K562 (cell line): ENCODE measurements around the gene LRRC8A. TPM values are rescaled to one million over a fixed set of nuclear protein-coding genes. Genes with fewer than 3 reads are reported as not detected.

Experiments used
- ATAC-seq: fragments of 200-7000 bp; cut with Tn5 transposase; 3 replicates; pipeline ENCODE4 v1.9.1; 2020; ENCODE audit warnings: moderate library complexity
- BruUV-seq: library from RNA; stranded (reverse); fragments of 400-500 nt; replicated peaks from 2 replicates; lab custom pipeline; 2021; lab: Mats Ljungman, UMichigan
- CTCF ChIA-PET: fragments of 300-600 bp; formaldehyde crosslinking; extraction: SDS; loops from one replicate; lab custom pipeline; 2021; ENCODE audit warnings: low intra/inter-chr PET ratio; lab: Yijun Ruan, JAX
- POLR2A ChIA-PET: fragments of 300-600, 350-650 bp; sonication (Branson Sonifier 250); formaldehyde crosslinking; extraction: SDS; loops from one replicate; lab custom pipeline; 2021; ENCODE audit warnings: antibody characterized with exemption, inconsistent platforms; lab: Yijun Ruan, JAX
- DNase-seq, 4 experiments: peaks; one replicate each; pipeline versions ENCODE4 v3.0.0 to v3.0.0-alpha.2; 2011 to 2018; ENCODE audit warnings: low spot score in 3 of 4, mixed read lengths in 3 of 4; ENCODE audit errors: extremely low read depth in 1 of 4
- FAIRE-seq: peaks from 2 replicates; lab custom pipeline; 2011; peaks lifted over from hg19 to GRCh38; lab: Jason Lieb, UNC
- H2AFZ ChIP-seq: 2 replicates; pipeline ENCODE4 v1.6.0; 2011; ENCODE audit warnings: low read depth, low read length, control low read depth, inconsistent platforms
- H3K27ac ChIP-seq: fragments of 200-600 bp; 3 replicates; pipeline ENCODE4 v1.8.0; 2011; ENCODE audit warnings: low read depth, mild to moderate bottlenecking, control low read depth, inconsistent platforms, low read length, moderate library complexity, mixed read lengths; ENCODE audit errors: extremely low read depth
- H3K27me3 ChIP-seq, 2 experiments: fragments of 300-600 bp in 1 of 2; 2 replicates in 1 of 2; 3 replicates in 1 of 2; pipeline versions ENCODE4 v1.6.0 to v1.8.0; 2011; ENCODE audit warnings: inconsistent platforms in 2 of 2, low read length in 2 of 2, mild to moderate bottlenecking in 1 of 2, mixed read lengths in 1 of 2, moderate library complexity in 1 of 2; ENCODE audit not compliant: control insufficient read depth in 2 of 2, insufficient read depth in 2 of 2
- H3K36me3 ChIP-seq: fragments of 300-600 bp; 3 replicates; pipeline ENCODE4 v1.8.0; 2011; ENCODE audit warnings: mild to moderate bottlenecking, low read length, inconsistent platforms; ENCODE audit not compliant: control insufficient read depth, insufficient read depth
- H3K4me1 ChIP-seq, 2 experiments: fragments of 200-600 bp in 1 of 2; replicated peaks in 1 of 2; 2 replicates in 1 of 2; 3 replicates in 1 of 2; pipeline versions ENCODE4 v1.5.1 to v1.8.0; 2011; ENCODE audit warnings: inconsistent platforms in 2 of 2, low read length in 2 of 2, mild to moderate bottlenecking in 1 of 2, mixed read lengths in 1 of 2, moderate library complexity in 1 of 2; ENCODE audit not compliant: control insufficient read depth in 2 of 2, insufficient read depth in 2 of 2
- H3K4me2 ChIP-seq: 2 replicates; pipeline ENCODE4 v1.6.1; 2011; ENCODE audit warnings: low read length, control low read depth, inconsistent platforms, mixed read lengths; ENCODE audit not compliant: insufficient read depth
- H3K4me3 ChIP-seq: fragments of 200-600 bp; sonication (generic), shearing (Covaris generic); 2 replicates; pipeline ENCODE4 v1.5.1; 2016; ENCODE audit warnings: control low read depth, inconsistent platforms
- H3K79me2 ChIP-seq: fragments of 200-600 bp; 3 replicates; pipeline ENCODE4 v1.8.0; 2011; ENCODE audit warnings: low read length, inconsistent platforms; ENCODE audit not compliant: control insufficient read depth, insufficient read depth
- H3K9ac ChIP-seq, 2 experiments: 2 replicates each; pipeline versions ENCODE4 v1.6.0 to v1.6.1; 2011; ENCODE audit warnings: low read depth in 2 of 2, low read length in 2 of 2, control low read depth in 1 of 2, inconsistent platforms in 1 of 2, mild to moderate bottlenecking in 1 of 2, mixed read lengths in 1 of 2; ENCODE audit not compliant: insufficient read depth in 1 of 2
- H3K9me1 ChIP-seq: one replicate; pipeline ENCODE4 v1.6.0; 2011; ENCODE audit warnings: inconsistent platforms, mild to moderate bottlenecking, low read length, moderate library complexity; ENCODE audit not compliant: control insufficient read depth, insufficient read depth
- H3K9me3 ChIP-seq: replicated peaks from 2 replicates; pipeline ENCODE4 v1.5.1; 2011; ENCODE audit warnings: low read depth, low read length, inconsistent platforms; ENCODE audit not compliant: control insufficient read depth, insufficient read depth
- H4K20me1 ChIP-seq: replicated peaks from 2 replicates; pipeline ENCODE4 v1.6.1; 2011; ENCODE audit warnings: low read length, inconsistent platforms, mixed read lengths; ENCODE audit not compliant: control insufficient read depth, insufficient read depth
- NR2C1 ChIP-seq, 2 experiments: fragments of 450-650 bp; IDR thresholded peaks; 2 replicates each; pipeline ENCODE4 v1.6.1; 2017; ENCODE audit warnings: mild to moderate bottlenecking in 2 of 2, antibody characterized with exemption in 1 of 2, inconsistent platforms in 1 of 2, missing compliant biosample characterization in 1 of 2, missing genetic modification characterization in 1 of 2
- NR2C2 ChIP-seq, 2 experiments: fragments of 200-800 bp in 1 of 2; sonication (Bioruptor generic) in 1 of 2; sonication (generic) in 1 of 2; formaldehyde crosslinking in 1 of 2; IDR thresholded peaks; 2 replicates each; pipeline versions ENCODE4 v1.6.1 to v1.8.0; 2016 to 2022; ENCODE audit warnings: mild to moderate bottlenecking in 1 of 2, missing compliant biosample characterization in 1 of 2, missing genetic modification characterization in 1 of 2, missing genetic modification reagents in 1 of 2
- RHOXF2B ChIP-seq: fragments of 250-450 bp; sonication (Bioruptor Pico); conservative IDR thresholded peaks from 2 replicates; pipeline ENCODE4 v1.5.1; 2021
- WGBS: fragments of 100-300 bp; shearing (Covaris generic); methylation state at CpG from one replicate; pipeline ENCODE4 v1.1.6; 2016; ENCODE audit warnings: low coverage, mixed read lengths; ENCODE audit not compliant: insufficient coverage; ENCODE audit errors: missing lambda C conversion rate; 5-methylcytosine and 5-hydroxymethylcytosine counted together
- in situ Hi-C: fragments of 300-500 bp; cut with MboI; formaldehyde crosslinking; loops from 4 replicates; pipeline ENCODE4 v1.15.0; 2018; ENCODE audit warnings: inconsistent platforms, mixed read lengths
- intact Hi-C: fragments of 100-400 bp; cut with micrococcal nuclease; formaldehyde crosslinking; loops from 2 replicates; pipeline ENCODE4 v1.14.2; 2022
- polyA plus RNA-seq, 8 experiments: library from polyadenylated mRNA; depleted of rRNA in 4 of 8; stranded (reverse) in 5 of 8; unstranded in 3 of 8; fragments of >200 nt; fragmentation: Nextera tagmentation in 2 of 8; fragmentation: Illumina TruSeq in 1 of 8; extraction: Ambion mirVana in 2 of 8; extraction: Trizol in 1 of 8; gene quantifications; 2 replicates each; pipeline versions ENCODE4 v1.2.1 to v1.2.3, GENCODE V29; 2011 to 2014; ENCODE audit warnings: inconsistent platforms in 1 of 8, missing spikeins in 1 of 8
- total RNA-seq, 7 experiments: library from RNA; depleted of rRNA in 6 of 7; stranded (reverse); fragments of >200 nt in 6 of 7; fragmentation: Illumina TruSeq in 2 of 7; extraction: Trizol in 2 of 7; gene quantifications; 2 replicates each; pipeline versions ENCODE4 v1.2.1 to v1.2.3, GENCODE V29; 2011 to 2021; ENCODE audit warnings: low replicate concordance in 1 of 7

LRRC8A gene
- total and polyA plus RNA-seq, 9 of the 15 experiments (the other 6 are each of a cell fraction or from before 2014, with no cell fraction given): 2.9 to 24.7 (median 8.9) TPM

DNA sequence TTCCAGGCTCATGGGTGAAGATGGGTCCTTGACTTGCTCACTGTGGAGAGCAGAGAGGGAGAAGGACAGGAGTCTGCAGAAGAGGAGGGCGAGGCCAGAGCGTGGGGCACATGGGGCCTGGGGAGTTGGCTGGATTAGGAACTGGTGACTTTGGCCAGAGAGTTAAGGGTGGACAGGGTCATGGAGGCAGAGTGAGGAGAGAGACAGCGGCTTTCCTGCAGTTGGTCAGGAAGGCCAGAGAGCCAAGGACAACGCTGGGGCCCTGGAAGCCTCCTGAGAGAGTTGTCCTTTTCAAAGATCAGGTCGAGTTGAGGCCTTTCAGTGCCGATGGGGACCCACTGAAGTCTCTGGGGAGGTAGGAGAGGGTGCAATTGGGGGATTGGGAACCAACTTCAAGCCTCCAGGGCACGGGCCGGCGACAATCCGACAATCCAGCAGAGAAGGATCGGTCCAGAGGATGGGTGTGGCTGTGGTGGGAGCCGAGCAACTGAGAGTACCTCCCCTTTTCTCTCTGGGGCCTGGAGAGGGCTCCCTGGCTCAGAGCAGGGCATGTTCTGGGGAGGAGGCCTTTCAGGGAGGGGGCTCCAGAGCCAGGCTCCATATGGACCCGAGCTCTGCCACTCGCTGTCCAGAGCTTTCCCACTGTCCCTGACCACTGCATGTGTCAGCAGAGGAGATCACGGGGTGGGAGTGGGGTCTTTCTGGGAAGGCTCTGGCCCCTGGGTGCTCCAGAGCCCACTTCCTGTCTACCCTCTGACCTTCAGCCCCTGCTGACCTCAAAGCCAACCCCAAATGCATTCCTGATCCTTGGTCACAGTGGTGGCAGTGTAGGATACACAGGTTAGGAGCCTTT, 31.3 kb downstream of the LRRC8A start:
- no peak overlapping the region for H2AFZ ChIP-seq
- peaks cover 17 to 49% of the 10 kb centered on the region in 2 experiments for H3K4me1 ChIP-seq
- WGBS: 62% methylated on average over 13 of the region's 15 CpGs
- no peak overlapping the region for H3K4me2 ChIP-seq
- no peak overlapping the region for H3K27ac ChIP-seq
- ATAC-seq (peak; percentile 79), DNase-seq (peak in 3 of 4 experiments; percentile 33 to 61 (median 54)), FAIRE-seq (no peak)
- no peaks in the 10 kb centered on the region; a peak in 1 of 5 replicates for H3K27me3 ChIP-seq
- H3K9ac ChIP-seq: peak overlapping the region in 1 of 2 experiments; percentile 88; a peak in 2 of 4 replicates
- H3K9me1 ChIP-seq: no peaks in the 10 kb centered on the region
- TF ChIP-seq RHOXF2B (CRISPR knock-in tag) (no peak), NR2C1 (IDR thresholded peaks at IDR 0.05) (peak; percentile 70), NR2C1 (tag; IDR thresholded peaks at IDR 0.05) (no peak), NR2C2 (CRISPR knock-in tag; IDR thresholded peaks at IDR 0.05) (no peak), NR2C2 (tag; IDR thresholded peaks at IDR 0.05) (0 out of 2 replicates have a peak, but pooled peaks have one; percentile 17)
- H3K4me3 ChIP-seq: no peak overlapping the region
- H4K20me1 ChIP-seq: no peaks in the 10 kb centered on the region; the same call in 1 of the 2 replicates
- no peaks in the 10 kb centered on the region for H3K9me3 ChIP-seq
- in situ Hi-C loops (no loop called here), intact Hi-C loops (no loop called here)
- no TSS peak for BruUV-seq
- peaks cover 55% of the 10 kb centered on the region; the same call in 2 of the 3 replicates for H3K36me3 ChIP-seq
- 0 out of 3 replicates have a peak, but pooled peaks cover 11% of the 10 kb centered on the region for H3K79me2 ChIP-seq
- ChIA-PET POLR2A (interaction anchor here (1.1 kb wide), 1 partner anchor 16 kb away, joined by 3 read pairs; no protein-coding TSS in a partner anchor), CTCF (no interaction called here)
